Liver (tissue), 9 donors: ENCODE data around the gene GRID1. TPM values are rescaled to one million over a fixed set of nuclear protein-coding genes. Genes with fewer than 3 reads are reported as not detected.

ENCODE experiments used
- DNase-seq: peaks from one replicate; pipeline ENCODE4 v3.0.0-alpha.2; 2017; ENCODE audit warnings: low spot score
- H3K27ac ChIP-seq, 2 donors: one replicate each; pipeline ENCODE4 v1.7.0; 2013; ENCODE audit warnings: inconsistent platforms in 2 of 2, low read length in 2 of 2, control low read depth in 1 of 2, low read depth in 1 of 2, mild to moderate bottlenecking in 1 of 2
- H3K27me3 ChIP-seq, 4 donors: one replicate each; pipeline versions ENCODE4 v1.6.1 to v1.7.0; 2013; ENCODE audit warnings: low read length in 3 of 4, inconsistent platforms in 1 of 4, mild to moderate bottlenecking in 1 of 4, moderate library complexity in 1 of 4; ENCODE audit not compliant: control insufficient read depth in 4 of 4, insufficient read depth in 4 of 4
- H3K36me3 ChIP-seq, 4 donors: one replicate each; pipeline versions ENCODE4 v1.6.1 to v1.7.0; 2013; ENCODE audit warnings: low read length in 3 of 4, mild to moderate bottlenecking in 3 of 4, low read depth in 1 of 4, moderate library complexity in 1 of 4; ENCODE audit not compliant: control insufficient read depth in 4 of 4, insufficient read depth in 3 of 4
- H3K4me1 ChIP-seq, 4 donors: one replicate each; pipeline versions ENCODE4 v1.6.1 to v1.7.0; 2013; ENCODE audit warnings: low read length in 3 of 4, mild to moderate bottlenecking in 3 of 4, moderate library complexity in 1 of 4; ENCODE audit not compliant: control insufficient read depth in 4 of 4, insufficient read depth in 4 of 4
- H3K4me3 ChIP-seq, 3 donors: one replicate each; pipeline versions ENCODE4 v1.6.1 to v1.7.0; 2013; ENCODE audit warnings: low read length in 3 of 3, control low read depth in 1 of 3, low read depth in 1 of 3, mild to moderate bottlenecking in 1 of 3
- H3K9ac ChIP-seq, 2 donors: one replicate each; pipeline ENCODE4 v1.7.0; 2013; ENCODE audit warnings: low read length in 2 of 2, mild to moderate bottlenecking in 2 of 2, moderate library complexity in 2 of 2, control low read depth in 1 of 2, low read depth in 1 of 2
- H3K9me3 ChIP-seq, 4 donors: one replicate each; pipeline versions ENCODE4 v1.6.1 to v1.7.0; 2013; ENCODE audit warnings: low read length in 3 of 4; ENCODE audit not compliant: control insufficient read depth in 4 of 4
- FOXA1 ChIP-seq: IDR thresholded peaks from 2 replicates; pipeline ENCODE4 v1.6.1; 2016; ENCODE audit warnings: antibody characterized with exemption
- FOXA2 ChIP-seq: IDR thresholded peaks from 2 replicates; pipeline ENCODE4 v1.6.1; 2016; ENCODE audit warnings: antibody characterized with exemption
- GABPA ChIP-seq, 2 donors: IDR thresholded peaks in 1 of 2; conservative IDR thresholded peaks in 1 of 2; 2 replicates each; pipeline ENCODE4 v1.6.1; 2016; ENCODE audit warnings: antibody characterized with exemption in 2 of 2, mild to moderate bottlenecking in 1 of 2, moderate library complexity in 1 of 2
- HNF4A ChIP-seq, 2 donors: conservative IDR thresholded peaks; 2 replicates each; pipeline ENCODE4 v1.6.1; 2016; ENCODE audit warnings: antibody characterized with exemption in 2 of 2, mild to moderate bottlenecking in 2 of 2
- JUND ChIP-seq, 2 donors: IDR thresholded peaks; 2 replicates each; pipeline ENCODE4 v1.6.1; 2016; ENCODE audit warnings: antibody characterized with exemption in 2 of 2
- NR2F2 ChIP-seq: IDR thresholded peaks from 2 replicates; pipeline ENCODE4 v1.6.1; 2016; ENCODE audit warnings: antibody characterized with exemption
- RAD21 ChIP-seq, 2 donors: IDR thresholded peaks; 2 replicates each; pipeline ENCODE4 v1.6.1; 2016; ENCODE audit warnings: antibody characterized with exemption in 2 of 2, mild to moderate bottlenecking in 2 of 2
- SP1 ChIP-seq: IDR thresholded peaks from 2 replicates; pipeline ENCODE4 v1.6.1; 2018; ENCODE audit warnings: antibody characterized with exemption, mild to moderate bottlenecking
- TAF1 ChIP-seq: conservative IDR thresholded peaks from 2 replicates; pipeline ENCODE4 v1.6.1; 2016; ENCODE audit warnings: antibody characterized with exemption, mild to moderate bottlenecking
- YY1 ChIP-seq: IDR thresholded peaks from 2 replicates; pipeline ENCODE4 v1.6.1; 2016; ENCODE audit warnings: antibody characterized with exemption, mild to moderate bottlenecking
- WGBS: extraction: QIAGEN DNeasy Blood & Tissue Kit; methylation state at CpG from one replicate; pipeline ENCODE4 v1.1.7; 2013; 5-methylcytosine and 5-hydroxymethylcytosine counted together
- polyA plus RNA-seq, 2 donors: library from polyadenylated mRNA; stranded (reverse) in 1 of 2; unstranded in 1 of 2; fragments of 200-250 nt in 1 of 2; fragments of >200 nt in 1 of 2; fragmentation: Nextera tagmentation in 1 of 2; extraction: Ambion mirVana in 1 of 2; gene quantifications; one replicate each; pipeline versions ENCODE4 v1.2.1 to v1.2.3, GENCODE V29; 2013 to 2015
- total RNA-seq, 2 donors: library from RNA; depleted of rRNA; stranded (reverse); fragments of >200 nt; gene quantifications; one replicate each; pipeline ENCODE4 v1.2.3, GENCODE V29; 2014
- TF ChIP-seq, protein P1 (sequence below): IDR thresholded peaks from 2 replicates; pipeline ENCODE4 v1.6.1; 2016; ENCODE audit warnings: antibody characterized with exemption
- TF ChIP-seq, protein P2 (sequence below): fragments of 150-350 bp; IDR thresholded peaks from 2 replicates; pipeline ENCODE4 v1.5.1; 2017; ENCODE audit warnings: improper control_type of control experiment, low read depth, low read length; ENCODE audit not compliant: missing input control
- TF ChIP-seq, protein P3 (sequence below): IDR thresholded peaks from 2 replicates; pipeline ENCODE4 v1.6.1; 2016; ENCODE audit warnings: antibody characterized with exemption
- TF ChIP-seq, protein P4 (sequence below): IDR thresholded peaks from 2 replicates; pipeline ENCODE4 v1.6.1; 2016; ENCODE audit warnings: antibody characterized with exemption
- donor health status: healthy.
- donor health status: healthy.
- donor health status: healthy.
- donor health status: healthy.
- donor health status: healthy.

Gene GRID1
- total and polyA plus RNA-seq, 4 donors = 0.09 to 0.17 (median 0.14) TPM; not detected in 1

DNA sequence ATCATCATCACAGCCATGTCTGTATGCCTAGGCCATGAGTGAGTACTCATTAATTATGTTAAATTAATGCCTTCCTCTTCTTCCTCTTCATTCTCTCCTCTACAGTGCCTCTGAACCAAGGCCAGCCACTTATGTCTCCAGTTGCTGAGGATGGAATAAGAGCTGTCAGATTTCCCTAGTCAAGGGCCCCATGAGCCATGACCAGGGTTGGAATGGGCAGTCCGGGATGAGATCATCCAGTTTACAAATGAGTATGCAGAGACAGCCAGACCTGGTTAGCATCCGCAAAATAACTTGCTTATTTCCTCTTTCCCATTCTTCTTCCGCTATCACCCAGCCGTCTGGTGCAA, 342.7 kb downstream of the GRID1 start:
- 83% methylated on average over 4 of the region's 4 CpGs for WGBS
- Histone ChIP-seq H3K27me3 (no peaks in the 10 kb centered on the region), H3K27ac (no peak overlapping the region), H3K4me1 (peaks cover 0 to 3% (median 0%) of the 10 kb centered on the region in 4 donors), H3K9me3 (no peaks in the 10 kb centered on the region), H3K9ac (no peak overlapping the region), H3K4me3 (no peak overlapping the region), H3K36me3 (no peaks in the 10 kb centered on the region)
- no peak for TF ChIP-seq GABPA (IDR thresholded peaks at IDR 0.05 in 1 of 2, conservative IDR thresholded peaks at IDR 0.05 in 1 of 2)
- TF ChIP-seq, protein P1, sequence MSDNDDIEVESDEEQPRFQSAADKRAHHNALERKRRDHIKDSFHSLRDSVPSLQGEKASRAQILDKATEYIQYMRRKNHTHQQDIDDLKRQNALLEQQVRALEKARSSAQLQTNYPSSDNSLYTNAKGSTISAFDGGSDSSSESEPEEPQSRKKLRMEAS = no peak
- no peak for TF ChIP-seq FOXA2
- TF ChIP-seq TAF1 = no peak
- no peak for DNase-seq

DNA sequence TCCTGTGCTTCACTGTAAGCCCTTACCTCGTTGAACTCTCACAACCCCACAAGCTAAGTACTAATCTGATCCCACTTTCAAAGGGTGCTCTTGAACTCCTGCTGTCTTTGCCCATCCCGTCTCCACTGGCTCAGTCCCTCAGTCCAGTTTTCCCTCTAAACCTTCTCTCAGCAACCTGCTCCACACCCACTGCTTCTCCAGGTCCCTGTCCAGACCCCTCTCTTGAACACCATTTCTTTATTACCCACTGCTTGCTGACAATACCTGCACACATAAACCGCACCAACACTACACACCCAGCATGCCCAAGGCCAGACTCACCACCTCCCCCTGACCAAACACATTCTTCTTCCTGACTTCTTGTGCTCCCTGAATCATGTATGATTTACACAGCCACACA, 343.3 kb downstream of the GRID1 start:
- Histone ChIP-seq H3K27me3 (no peaks in the 10 kb centered on the region), H3K9me3 (no peaks in the 10 kb centered on the region), H3K4me3 (no peak overlapping the region), H3K27ac (no peak overlapping the region), H3K4me1 (peaks cover 0 to 3% (median 0%) of the 10 kb centered on the region in 4 donors), H3K36me3 (no peaks in the 10 kb centered on the region), H3K9ac (no peak overlapping the region)
- no peak for DNase-seq
- 79% methylated on average over 3 of the region's 3 CpGs for WGBS
- TF ChIP-seq SP1 (no peak), JUND (IDR thresholded peaks at IDR 0.05) (no peak), NR2F2 (no peak), HNF4A (conservative IDR thresholded peaks at IDR 0.05) (no peak), RAD21 (IDR thresholded peaks at IDR 0.05) (no peak), TAF1 (no peak), YY1 (no peak)
- TF ChIP-seq, protein P1 = no peak
- TF ChIP-seq, protein P2, sequence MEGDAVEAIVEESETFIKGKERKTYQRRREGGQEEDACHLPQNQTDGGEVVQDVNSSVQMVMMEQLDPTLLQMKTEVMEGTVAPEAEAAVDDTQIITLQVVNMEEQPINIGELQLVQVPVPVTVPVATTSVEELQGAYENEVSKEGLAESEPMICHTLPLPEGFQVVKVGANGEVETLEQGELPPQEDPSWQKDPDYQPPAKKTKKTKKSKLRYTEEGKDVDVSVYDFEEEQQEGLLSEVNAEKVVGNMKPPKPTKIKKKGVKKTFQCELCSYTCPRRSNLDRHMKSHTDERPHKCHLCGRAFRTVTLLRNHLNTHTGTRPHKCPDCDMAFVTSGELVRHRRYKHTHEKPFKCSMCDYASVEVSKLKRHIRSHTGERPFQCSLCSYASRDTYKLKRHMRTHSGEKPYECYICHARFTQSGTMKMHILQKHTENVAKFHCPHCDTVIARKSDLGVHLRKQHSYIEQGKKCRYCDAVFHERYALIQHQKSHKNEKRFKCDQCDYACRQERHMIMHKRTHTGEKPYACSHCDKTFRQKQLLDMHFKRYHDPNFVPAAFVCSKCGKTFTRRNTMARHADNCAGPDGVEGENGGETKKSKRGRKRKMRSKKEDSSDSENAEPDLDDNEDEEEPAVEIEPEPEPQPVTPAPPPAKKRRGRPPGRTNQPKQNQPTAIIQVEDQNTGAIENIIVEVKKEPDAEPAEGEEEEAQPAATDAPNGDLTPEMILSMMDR = no peak

DNA sequence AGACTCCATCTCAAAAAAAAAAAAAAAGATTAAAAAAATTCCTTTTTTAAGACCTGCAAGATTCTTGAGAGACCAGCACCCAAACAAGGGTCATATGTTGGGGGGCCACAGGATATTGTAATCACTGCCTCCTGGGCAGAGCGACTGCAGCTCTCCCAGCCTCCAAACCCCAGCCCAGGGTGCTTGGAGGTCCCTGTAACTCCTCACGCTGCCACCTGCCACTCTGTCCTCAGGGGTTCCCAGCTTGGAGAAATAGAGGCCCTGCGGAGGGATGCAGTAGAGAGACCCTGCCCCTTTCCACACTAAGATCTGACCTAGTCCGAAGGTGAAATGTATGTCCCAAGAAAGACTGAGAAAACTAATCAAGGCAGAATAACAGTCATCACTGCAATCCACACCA, 343.7 kb downstream of the GRID1 start:
- TF ChIP-seq, protein P3, sequence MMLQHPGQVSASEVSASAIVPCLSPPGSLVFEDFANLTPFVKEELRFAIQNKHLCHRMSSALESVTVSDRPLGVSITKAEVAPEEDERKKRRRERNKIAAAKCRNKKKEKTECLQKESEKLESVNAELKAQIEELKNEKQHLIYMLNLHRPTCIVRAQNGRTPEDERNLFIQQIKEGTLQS = no peak
- TF ChIP-seq RAD21 (IDR thresholded peaks at IDR 0.05) (no peak), HNF4A (conservative IDR thresholded peaks at IDR 0.05) (no peak)
- no peak overlapping the region for H3K9ac ChIP-seq
- no peaks in the 10 kb centered on the region for H3K9me3 ChIP-seq
- no peaks in the 10 kb centered on the region for H3K36me3 ChIP-seq
- no peak overlapping the region for H3K4me3 ChIP-seq
- H3K27me3 ChIP-seq = no peaks in the 10 kb centered on the region
- peaks cover 0 to 3% (median 0%) of the 10 kb centered on the region in 4 donors for H3K4me1 ChIP-seq
- WGBS = 96% methylated on average over 4 of the region's 4 CpGs
- DNase-seq = no peak
- H3K27ac ChIP-seq = no peak overlapping the region

DNA sequence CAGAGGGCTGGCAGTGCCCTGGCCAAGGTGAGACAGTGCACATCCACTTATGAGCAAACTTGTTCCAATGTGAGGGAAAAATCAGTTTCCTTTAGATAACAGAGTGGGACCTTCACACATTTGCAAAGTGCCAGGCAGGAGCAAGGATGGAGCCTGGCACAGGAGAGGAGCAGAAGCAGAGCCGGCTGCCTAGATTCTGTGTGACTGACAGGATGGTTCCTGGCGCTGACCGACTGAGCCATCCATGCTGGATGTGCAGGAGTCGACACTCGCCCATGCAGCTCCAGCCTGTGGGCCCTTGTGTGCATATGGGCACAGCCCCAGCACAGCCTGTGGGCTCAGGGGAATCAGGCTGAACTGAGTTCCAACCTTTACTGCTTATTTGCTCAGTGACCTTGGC, 346.5 kb downstream of the GRID1 start:
- no peaks in the 10 kb centered on the region for H3K27me3 ChIP-seq
- WGBS = 87% methylated on average over 5 of the region's 5 CpGs
- H3K4me3 ChIP-seq = no peak overlapping the region
- no peak overlapping the region for H3K27ac ChIP-seq
- no peaks in the 10 kb centered on the region for H3K4me1 ChIP-seq
- peak; percentile 17 for DNase-seq
- no peak overlapping the region for H3K9ac ChIP-seq
- no peaks in the 10 kb centered on the region for H3K9me3 ChIP-seq
- H3K36me3 ChIP-seq = no peaks in the 10 kb centered on the region
- TF ChIP-seq, protein P4, sequence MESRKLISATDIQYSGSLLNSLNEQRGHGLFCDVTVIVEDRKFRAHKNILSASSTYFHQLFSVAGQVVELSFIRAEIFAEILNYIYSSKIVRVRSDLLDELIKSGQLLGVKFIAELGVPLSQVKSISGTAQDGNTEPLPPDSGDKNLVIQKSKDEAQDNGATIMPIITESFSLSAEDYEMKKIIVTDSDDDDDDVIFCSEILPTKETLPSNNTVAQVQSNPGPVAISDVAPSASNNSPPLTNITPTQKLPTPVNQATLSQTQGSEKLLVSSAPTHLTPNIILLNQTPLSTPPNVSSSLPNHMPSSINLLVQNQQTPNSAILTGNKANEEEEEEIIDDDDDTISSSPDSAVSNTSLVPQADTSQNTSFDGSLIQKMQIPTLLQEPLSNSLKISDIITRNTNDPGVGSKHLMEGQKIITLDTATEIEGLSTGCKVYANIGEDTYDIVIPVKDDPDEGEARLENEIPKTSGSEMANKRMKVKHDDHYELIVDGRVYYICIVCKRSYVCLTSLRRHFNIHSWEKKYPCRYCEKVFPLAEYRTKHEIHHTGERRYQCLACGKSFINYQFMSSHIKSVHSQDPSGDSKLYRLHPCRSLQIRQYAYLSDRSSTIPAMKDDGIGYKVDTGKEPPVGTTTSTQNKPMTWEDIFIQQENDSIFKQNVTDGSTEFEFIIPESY = no peak
- no peak for TF ChIP-seq JUND (IDR thresholded peaks at IDR 0.05)
- no peak for TF ChIP-seq GABPA (IDR thresholded peaks at IDR 0.05 in 1 of 2, conservative IDR thresholded peaks at IDR 0.05 in 1 of 2)
- TF ChIP-seq, protein P2 = no peak
- TF ChIP-seq NR2F2 = no peak
- TF ChIP-seq, protein P1 = no peak
- no peak for TF ChIP-seq SP1
- TF ChIP-seq TAF1 = no peak
- TF ChIP-seq, protein P3 = no peak
- no peak for TF ChIP-seq FOXA1
